Esophagus squamous epithelium (tissue), 5 donors: ENCODE results near the gene ATAT1. TPM values are rescaled to one million over a fixed set of nuclear protein-coding genes. Genes with fewer than 3 reads are reported as not detected.

Source experiments
- DNase-seq: peaks from one replicate; lab custom pipeline; 2025; lab: John Stamatoyannopoulos, UW
- H3K27ac ChIP-seq, 4 donors: fragments of 200-600 bp; sonication (generic); one replicate each; pipeline ENCODE4 v1.5.1; 2016 to 2019; ENCODE audit warnings: mild to moderate bottlenecking in 1 of 4
- H3K27me3 ChIP-seq, 4 donors: fragments of 200-600 bp; sonication (generic); 1 replicate in 3 of 4; 2 replicates in 1 of 4; pipeline versions ENCODE4 v1.5.1 to v1.6.0; 2017 to 2021; ENCODE audit warnings: antibody characterized with exemption in 1 of 4
- H3K36me3 ChIP-seq, 3 donors: fragments of 200-600 bp; sonication (generic); one replicate each; pipeline ENCODE4 v1.5.1; 2016 to 2019
- H3K4me1 ChIP-seq, 3 donors: fragments of 200-600 bp; sonication (generic); one replicate each; pipeline ENCODE4 v1.5.1; 2017 to 2019
- H3K4me3 ChIP-seq, 4 donors: fragments of 200-600 bp; sonication (generic); 1 replicate in 3 of 4; 2 replicates in 1 of 4; pipeline ENCODE4 v1.5.1; 2016 to 2019; ENCODE audit warnings: mild to moderate bottlenecking in 2 of 4, moderate library complexity in 1 of 4
- H3K9me3 ChIP-seq, 3 donors: fragments of 200-600 bp; sonication (generic); one replicate each; pipeline ENCODE4 v1.5.1; 2016 to 2019
- POLR2A ChIP-seq, 4 donors: fragments of 450-650 bp; IDR thresholded peaks; one replicate each; pipeline ENCODE4 v1.6.1; 2017; ENCODE audit warnings: antibody characterized with exemption in 4 of 4, mild to moderate bottlenecking in 4 of 4, moderate library complexity in 3 of 4
- WGBS, 2 donors: methylation state at CpG; one replicate each; pipeline ENCODE4 v1.1.5; 2018; 5-methylcytosine and 5-hydroxymethylcytosine counted together
- intact Hi-C: fragments of 100-400 bp; cut with DNase I; formaldehyde crosslinking; loops from one replicate; pipeline ENCODE4 v1.15.0; 2022
- total RNA-seq, 4 donors: library from RNA; depleted of rRNA; stranded (reverse); fragments of >200 nt; gene quantifications; one replicate each; pipeline ENCODE4 v1.1.0, GENCODE V29; 2016
- TF ChIP-seq, protein P1 (sequence below), 6 experiments: fragments of 450-650 bp in 4 of 6; fragments of 200-600 bp in 2 of 6; sonication (generic) in 2 of 6; IDR thresholded peaks; one replicate each; pipeline ENCODE4 v1.5.1; 2016 to 2019; ENCODE audit warnings: antibody characterized with exemption in 6 of 6, mild to moderate bottlenecking in 4 of 6, moderate library complexity in 4 of 6
- donor health status: DM: yes; HTN: yes; CAD: no.

Gene ATAT1
- total RNA-seq, 4 donors from 2014 or later, result 5.0 to 6.7 (median 6.3) TPM

DNA sequence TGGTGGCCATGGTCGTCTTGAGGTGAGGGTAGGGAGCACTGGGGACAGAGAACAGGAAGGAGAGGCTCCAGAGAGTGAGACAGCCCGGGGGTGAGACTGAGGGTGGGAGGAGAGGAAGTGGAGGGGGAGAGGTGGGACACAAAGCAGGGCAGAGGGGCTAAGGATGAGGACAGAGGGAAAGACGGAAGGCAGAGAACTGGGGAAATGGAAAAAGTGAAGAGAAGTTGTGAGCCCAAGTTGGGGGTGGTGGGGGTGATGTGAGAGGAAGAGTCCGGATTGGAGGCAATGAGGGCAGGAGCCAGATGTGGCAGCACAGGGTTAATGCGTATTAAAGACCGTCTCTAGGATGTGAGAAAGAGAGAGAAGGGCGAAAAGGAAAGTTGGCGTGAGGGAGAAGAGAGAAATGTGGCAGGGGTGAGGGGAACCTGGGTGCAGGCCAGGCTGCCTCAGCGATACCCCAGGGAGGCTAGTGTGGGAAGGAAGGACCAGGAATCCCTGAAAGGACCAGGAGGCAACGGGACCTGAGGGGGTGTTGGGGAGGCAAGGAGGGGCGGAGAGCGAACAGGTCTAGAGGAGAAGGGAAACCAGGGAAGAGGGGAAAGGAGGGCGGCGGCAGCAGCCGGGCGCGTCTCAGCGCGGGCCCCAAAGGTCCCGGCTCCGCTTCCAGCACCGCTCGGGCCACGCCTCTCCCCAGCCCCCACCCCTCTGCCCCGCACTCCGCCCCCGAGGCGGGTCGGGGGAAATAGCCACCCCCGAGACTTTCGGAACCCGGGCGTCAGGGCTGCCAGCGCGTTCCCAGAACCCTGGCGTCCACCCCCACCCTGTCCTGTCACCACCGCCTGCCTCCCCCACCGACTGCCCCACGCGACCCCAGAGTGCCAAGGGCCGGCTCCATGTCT, 59.6 kb downstream of the ATAT1 start, which contains the start of gene PPP1R18:
PPP1R18 (minus strand) TSS at position 637 of the 899 bp plus-strand sequence; CDS start at position 10, 627 bp downstream.
- TF ChIP-seq POLR2A (IDR thresholded peaks at IDR 0.05), result peak in 2 of 4 donors; percentile 31 to 72
- TF ChIP-seq, protein P1, sequence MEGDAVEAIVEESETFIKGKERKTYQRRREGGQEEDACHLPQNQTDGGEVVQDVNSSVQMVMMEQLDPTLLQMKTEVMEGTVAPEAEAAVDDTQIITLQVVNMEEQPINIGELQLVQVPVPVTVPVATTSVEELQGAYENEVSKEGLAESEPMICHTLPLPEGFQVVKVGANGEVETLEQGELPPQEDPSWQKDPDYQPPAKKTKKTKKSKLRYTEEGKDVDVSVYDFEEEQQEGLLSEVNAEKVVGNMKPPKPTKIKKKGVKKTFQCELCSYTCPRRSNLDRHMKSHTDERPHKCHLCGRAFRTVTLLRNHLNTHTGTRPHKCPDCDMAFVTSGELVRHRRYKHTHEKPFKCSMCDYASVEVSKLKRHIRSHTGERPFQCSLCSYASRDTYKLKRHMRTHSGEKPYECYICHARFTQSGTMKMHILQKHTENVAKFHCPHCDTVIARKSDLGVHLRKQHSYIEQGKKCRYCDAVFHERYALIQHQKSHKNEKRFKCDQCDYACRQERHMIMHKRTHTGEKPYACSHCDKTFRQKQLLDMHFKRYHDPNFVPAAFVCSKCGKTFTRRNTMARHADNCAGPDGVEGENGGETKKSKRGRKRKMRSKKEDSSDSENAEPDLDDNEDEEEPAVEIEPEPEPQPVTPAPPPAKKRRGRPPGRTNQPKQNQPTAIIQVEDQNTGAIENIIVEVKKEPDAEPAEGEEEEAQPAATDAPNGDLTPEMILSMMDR (IDR thresholded peaks at IDR 0.05), result no peak

DNA sequence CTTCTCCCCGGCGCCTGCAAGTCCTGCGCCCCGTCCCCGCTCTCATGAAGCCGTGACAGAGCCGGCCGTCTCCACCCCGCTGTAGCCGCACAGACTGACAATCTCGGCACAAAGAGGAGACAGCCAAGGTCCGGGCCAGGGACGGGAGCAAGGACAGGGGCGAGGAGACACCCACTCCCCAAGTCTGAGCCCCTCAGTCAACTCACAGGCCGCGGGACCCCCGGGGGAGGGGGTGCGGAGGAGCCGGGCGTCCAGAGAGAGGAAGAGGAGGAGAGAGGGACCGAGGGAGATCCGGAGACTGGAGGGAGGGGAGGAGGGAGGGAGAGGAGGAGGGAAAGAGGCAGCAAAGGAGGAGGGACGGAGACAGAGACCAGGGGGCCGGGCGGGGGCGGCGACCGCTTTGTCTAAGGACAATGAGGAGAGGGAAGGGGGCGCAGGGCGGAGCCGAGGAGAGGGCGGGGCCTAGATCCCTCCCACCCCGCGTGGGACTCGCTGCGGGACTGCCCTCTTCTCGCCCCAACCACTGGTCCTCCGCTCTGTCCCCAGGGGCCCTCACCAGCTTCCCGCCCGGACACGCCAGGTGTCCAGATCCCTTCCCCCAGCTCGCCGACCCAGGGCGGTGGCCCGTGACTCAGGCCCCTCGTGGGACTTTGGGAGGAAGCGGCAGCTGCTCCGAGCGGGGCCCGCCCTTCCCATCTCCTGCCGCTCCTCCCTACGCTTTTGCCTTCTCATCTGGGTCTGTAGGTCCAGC, 60.4 kb downstream of the ATAT1 start:
- WGBS, 2 donors, result 0 to 2% methylated on average over 25 to 34 of the region's 52 CpGs
- peak overlapping the region; percentile 73 to 92 (median 82) for H3K4me3 ChIP-seq
- no peaks in the 10 kb centered on the region for H3K27me3 ChIP-seq
- peak overlapping the region; percentile 96 to 99 (median 98) for H3K27ac ChIP-seq
- no peaks in the 10 kb centered on the region for H3K36me3 ChIP-seq
- DNase-seq, result peak; percentile 86
- intact Hi-C loops, result loop anchor here (10.0 kb wide), 1 partner anchor 198 kb away; the partner anchor contains the start of gene DDR1
- H3K9me3 ChIP-seq, result no peaks in the 10 kb centered on the region
- peaks cover 57 to 88% (median 65%) of the 10 kb centered on the region in 3 donors for H3K4me1 ChIP-seq
- TF ChIP-seq POLR2A (IDR thresholded peaks at IDR 0.05), result peak in 2 of 4 donors; percentile 29 to 58
- TF ChIP-seq, protein P1 (IDR thresholded peaks at IDR 0.05), result no peak

More for the DNA sequence above, 59.6 kb downstream of the ATAT1 start, which contains the start of gene PPP1R18:
- H3K27me3 ChIP-seq, result no peaks in the 10 kb centered on the region
- H3K9me3 ChIP-seq, result no peaks in the 10 kb centered on the region
- no peaks in the 10 kb centered on the region for H3K36me3 ChIP-seq
- peak within 1 kb of the TSS; percentile 73 to 92 (median 82) for H3K4me3 ChIP-seq
- H3K27ac ChIP-seq, result peak within 1 kb of the TSS; percentile 96 to 99 (median 98)
- intact Hi-C loops, result loop anchor here (10.0 kb wide), 1 partner anchor 199 kb away; the partner anchor contains the start of gene DDR1
- peaks cover 62 to 91% (median 63%) of the 10 kb centered on the region in 3 donors for H3K4me1 ChIP-seq
- WGBS, 2 donors, result 0 to 1% methylated on average over 11 to 23 of the region's 41 CpGs
- DNase-seq, result peak; percentile 45

DNA sequence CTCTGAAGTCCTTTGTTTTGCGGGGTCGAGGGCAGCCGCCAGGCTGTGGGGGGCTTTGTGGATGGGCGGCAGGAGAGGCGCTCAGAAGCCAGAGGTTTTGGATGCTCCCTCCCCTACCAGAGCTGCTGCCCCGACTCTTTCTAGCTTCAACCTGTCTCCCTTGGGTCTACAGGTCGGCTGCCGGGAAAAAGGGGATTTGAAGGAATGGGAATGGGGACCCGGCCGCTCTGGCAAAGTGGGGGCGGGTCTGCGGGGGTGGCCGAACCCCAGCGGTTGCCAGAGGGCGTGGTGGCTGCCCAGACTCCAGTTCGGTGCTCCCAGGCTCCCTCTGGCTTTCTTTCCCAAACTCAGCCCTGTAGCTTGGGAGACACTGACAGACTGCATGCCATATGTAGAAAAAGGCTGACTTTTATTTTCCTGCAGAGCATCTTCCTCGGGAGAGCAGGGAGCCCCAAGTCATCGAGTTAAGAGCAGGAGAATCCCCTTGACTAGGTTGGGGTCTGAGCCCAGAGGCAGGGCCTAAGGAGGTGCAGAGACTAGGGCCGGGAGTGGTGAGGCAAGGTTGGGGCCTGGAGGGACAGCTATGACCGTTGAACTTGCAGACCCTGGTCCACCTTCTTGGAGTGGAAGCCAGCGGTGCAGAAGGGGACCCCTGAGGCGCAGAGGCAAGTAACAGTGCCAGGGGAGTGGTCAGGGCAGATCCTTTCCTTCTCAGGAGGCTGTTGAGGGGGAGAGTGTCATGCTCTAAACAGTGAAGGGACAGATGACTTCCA, 61.2 kb downstream of the ATAT1 start:
- 0 to 7% methylated on average over 1 to 16 of the region's 22 CpGs for WGBS, 2 donors
- Histone ChIP-seq H3K9me3 (no peaks in the 10 kb centered on the region), H3K4me3 (peak overlapping the region; percentile 73 to 92 (median 82)), H3K4me1 (peaks cover 50 to 81% (median 57%) of the 10 kb centered on the region in 3 donors), H3K27me3 (no peaks in the 10 kb centered on the region), H3K27ac (peak overlapping the region; percentile 96 to 99 (median 98)), H3K36me3 (no peaks in the 10 kb centered on the region)
- TF ChIP-seq, protein P1 (IDR thresholded peaks at IDR 0.05), result peak in 1 of 6 experiments; percentile 7
- peak in 1 of 4 donors; percentile 19 for TF ChIP-seq POLR2A (IDR thresholded peaks at IDR 0.05)
- intact Hi-C loops, result loop anchor here (10.0 kb wide), 1 partner anchor 197 kb away; the partner anchor contains the start of gene DDR1
- DNase-seq, result no peak

DNA sequence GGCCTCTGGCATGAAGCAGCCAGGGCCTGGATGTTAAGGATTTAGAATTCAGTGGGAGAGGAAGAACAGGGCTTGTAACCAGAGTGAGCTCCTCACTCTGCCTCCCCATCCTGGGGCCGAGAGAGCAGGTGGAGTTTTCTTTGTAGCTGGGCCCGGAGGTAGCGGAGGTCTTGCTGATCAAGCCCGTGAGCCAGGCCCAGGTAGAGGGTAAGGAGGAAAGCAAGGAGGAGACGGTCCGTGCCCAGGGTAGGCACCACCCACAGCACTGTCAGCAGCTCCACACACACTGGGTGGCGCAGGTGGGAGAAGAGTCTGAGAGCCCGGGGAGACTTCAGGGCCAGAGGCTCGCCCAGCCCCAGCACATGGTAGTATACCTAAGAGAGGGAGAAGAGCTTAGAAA, 61.9 kb downstream of the ATAT1 start:
- no peak for TF ChIP-seq POLR2A (IDR thresholded peaks at IDR 0.05)
- TF ChIP-seq, protein P1 (IDR thresholded peaks at IDR 0.05), result no peak
- Histone ChIP-seq H3K36me3 (no peaks in the 10 kb centered on the region), H3K9me3 (no peaks in the 10 kb centered on the region), H3K4me1 (peaks cover 43 to 73% (median 50%) of the 10 kb centered on the region in 3 donors), H3K4me3 (peak overlapping the region in 3 of 4 donors; percentile 73 to 92 (median 86)), H3K27ac (peak overlapping the region; percentile 96 to 99 (median 98)), H3K27me3 (no peaks in the 10 kb centered on the region)
- intact Hi-C loops, result loop anchor here (10.0 kb wide), 1 partner anchor 196 kb away; the partner anchor contains the start of gene DDR1
- DNase-seq, result no peak
- WGBS, 2 donors, result 65 to 80% methylated on average over 9 of the region's 9 CpGs
